ENCODE data around the gene ARMC9.
A peak's percentile ranks its signal among the peaks of the same experiment; 100 is the strongest.

DNA sequence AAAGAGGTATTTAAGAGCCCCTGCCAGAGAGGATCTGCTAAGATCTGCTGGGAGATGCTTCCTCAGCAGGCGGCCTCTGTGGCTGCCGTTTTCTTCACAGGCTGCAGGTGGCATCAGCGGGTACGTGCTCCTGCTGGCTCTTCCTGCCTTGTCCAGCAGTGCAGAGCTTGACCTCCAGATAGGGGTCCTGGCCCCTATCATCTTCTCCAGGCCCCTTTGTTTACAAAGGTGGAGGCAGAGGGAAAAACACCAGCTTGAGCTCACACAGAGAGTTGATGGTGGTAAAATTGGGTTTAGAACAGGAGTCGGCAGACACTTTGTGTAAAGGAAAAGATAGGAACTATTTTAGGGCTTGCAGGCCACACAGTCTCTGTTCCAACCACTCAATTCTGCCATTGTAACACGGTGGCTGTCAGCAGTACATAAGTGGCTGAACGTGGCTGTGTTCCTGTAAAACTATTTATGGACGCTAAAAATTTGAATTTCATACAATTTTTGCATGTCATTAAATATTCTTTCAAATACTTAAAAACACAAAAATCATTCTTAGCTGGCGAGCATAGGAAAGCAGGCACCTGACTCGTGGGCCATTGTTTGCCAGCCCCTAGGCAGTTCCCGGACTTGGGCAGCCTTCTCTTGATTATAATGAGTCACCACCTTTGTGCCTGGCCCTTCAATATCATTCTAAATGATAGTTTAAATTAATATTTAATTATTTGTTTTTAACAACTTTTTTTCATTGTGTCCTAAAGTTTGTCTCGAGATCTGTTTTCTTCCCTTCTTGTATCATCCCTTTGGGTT is 98.9 kb downstream of the ARMC9 start:
- TF ChIP-seq, protein P1, sequence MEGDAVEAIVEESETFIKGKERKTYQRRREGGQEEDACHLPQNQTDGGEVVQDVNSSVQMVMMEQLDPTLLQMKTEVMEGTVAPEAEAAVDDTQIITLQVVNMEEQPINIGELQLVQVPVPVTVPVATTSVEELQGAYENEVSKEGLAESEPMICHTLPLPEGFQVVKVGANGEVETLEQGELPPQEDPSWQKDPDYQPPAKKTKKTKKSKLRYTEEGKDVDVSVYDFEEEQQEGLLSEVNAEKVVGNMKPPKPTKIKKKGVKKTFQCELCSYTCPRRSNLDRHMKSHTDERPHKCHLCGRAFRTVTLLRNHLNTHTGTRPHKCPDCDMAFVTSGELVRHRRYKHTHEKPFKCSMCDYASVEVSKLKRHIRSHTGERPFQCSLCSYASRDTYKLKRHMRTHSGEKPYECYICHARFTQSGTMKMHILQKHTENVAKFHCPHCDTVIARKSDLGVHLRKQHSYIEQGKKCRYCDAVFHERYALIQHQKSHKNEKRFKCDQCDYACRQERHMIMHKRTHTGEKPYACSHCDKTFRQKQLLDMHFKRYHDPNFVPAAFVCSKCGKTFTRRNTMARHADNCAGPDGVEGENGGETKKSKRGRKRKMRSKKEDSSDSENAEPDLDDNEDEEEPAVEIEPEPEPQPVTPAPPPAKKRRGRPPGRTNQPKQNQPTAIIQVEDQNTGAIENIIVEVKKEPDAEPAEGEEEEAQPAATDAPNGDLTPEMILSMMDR (IDR thresholded peaks at IDR 0.05) = peak; percentile 39 to 78 (median 68)
- no peak for TF ChIP-seq POLR2A (IDR thresholded peaks at IDR 0.05)

Data from heart left ventricle (tissue), 13 donors.